Measurements from ENCODE around the gene GPR141.

GPR141 gene

GRCh38 chr7:37759526-37759925 lies 76.0 kb downstream of the GPR141 start:
- no peak for TF ChIP-seq CTCF (IDR thresholded peaks at IDR 0.05; ENCODE audit: low read depth, low read length)
- no peak for DNase-seq (ENCODE audit: low read depth in 2 of 2)
- no peak overlapping the region for H3K4me3 ChIP-seq (replicated peaks in 1 of 2; ENCODE audit: low read depth in 2 of 2, low read length in 2 of 2)

GRCh38 chr7:37765421-37765829 lies 81.9 kb downstream of the GPR141 start:
- no peak for DNase-seq (ENCODE audit: low read depth in 2 of 2)

GRCh38 chr7:37765872-37766525 lies 82.4 kb downstream of the GPR141 start:
- H3K4me3 ChIP-seq (replicated peaks in 1 of 2; ENCODE audit: low read depth in 2 of 2, low read length in 2 of 2), result no peak overlapping the region
- no peak for DNase-seq (ENCODE audit: low read depth in 2 of 2)
- TF ChIP-seq CTCF (IDR thresholded peaks at IDR 0.05; ENCODE audit: low read depth, low read length), result no peak

More at GRCh38 chr7:37765421-37765829, 81.9 kb downstream of the GPR141 start:
- TF ChIP-seq CTCF (IDR thresholded peaks at IDR 0.05; ENCODE audit: low read depth, low read length), result no peak
- no peak overlapping the region for H3K4me3 ChIP-seq (replicated peaks in 1 of 2; ENCODE audit: low read depth in 2 of 2, low read length in 2 of 2)

- no peak for TF ChIP-seq CTCF (IDR thresholded peaks at IDR 0.05; ENCODE audit: low read depth, low read length)
- DNase-seq (ENCODE audit: low read depth in 2 of 2), result no peak
- no peak overlapping the region for H3K4me3 ChIP-seq (replicated peaks in 1 of 2; ENCODE audit: low read depth in 2 of 2, low read length in 2 of 2)
These were observed 85.0 kb downstream of the GPR141 start for GRCh38 chr7:37768611-37769010.

GRCh38 chr7:37769291-37769690 lies 85.7 kb downstream of the GPR141 start:
- no peak for TF ChIP-seq CTCF (IDR thresholded peaks at IDR 0.05; ENCODE audit: low read depth, low read length)
- H3K4me3 ChIP-seq (replicated peaks in 1 of 2; ENCODE audit: low read depth in 2 of 2, low read length in 2 of 2), result no peak overlapping the region
- DNase-seq (ENCODE audit: low read depth in 2 of 2), result no peak

- no peak for DNase-seq (ENCODE audit: low read depth in 2 of 2)
- no peak for TF ChIP-seq CTCF (IDR thresholded peaks at IDR 0.05; ENCODE audit: low read depth, low read length)
- H3K4me3 ChIP-seq (replicated peaks in 1 of 2; ENCODE audit: low read depth in 2 of 2, low read length in 2 of 2), result no peak overlapping the region
These were observed 86.2 kb downstream of the GPR141 start for GRCh38 chr7:37769726-37770125.

GRCh38 chr7:37770838-37771237 lies 87.3 kb downstream of the GPR141 start:
- DNase-seq (ENCODE audit: low read depth in 2 of 2), result no peak
- no peak overlapping the region for H3K4me3 ChIP-seq (replicated peaks in 1 of 2; ENCODE audit: low read depth in 2 of 2, low read length in 2 of 2)
- TF ChIP-seq CTCF (IDR thresholded peaks at IDR 0.05; ENCODE audit: low read depth, low read length), result no peak
